SHP77 (cell line): ENCODE measurements around the gene BICRA.
"Not testable (repeated sequence)": the region's sequence is repeated elsewhere in the genome, so short reads cannot be mapped to it uniquely, and the experiment has no call there.

Source experiments
- DNase-seq, 2 experiments: peaks; one replicate each; lab custom pipeline; 2025; lab: John Stamatoyannopoulos, UW

The BICRA gene

GRCh38 chr19:47631681-47632446, 22.9 kb downstream of the BICRA start:
- no peak for DNase-seq

GRCh38 chr19:47633517-47633916, 24.6 kb downstream of the BICRA start:
- no peak for DNase-seq

GRCh38 chr19:47633996-47634395, 25.1 kb downstream of the BICRA start:
- DNase-seq = no peak

- DNase-seq = not testable (repeated sequence)
These were observed 26.3 kb downstream of the BICRA start for GRCh38 chr19:47635152-47635754.

GRCh38 chr19:47637550-47637949, 28.6 kb downstream of the BICRA start:
- no peak for DNase-seq

- DNase-seq = no peak
These were observed 33.1 kb downstream of the BICRA start for GRCh38 chr19:47641891-47642485.

GRCh38 chr19:47643281-47643680, 34.3 kb downstream of the BICRA start:
- no peak for DNase-seq

- DNase-seq = no peak
These were observed 35.3 kb downstream of the BICRA start for GRCh38 chr19:47644199-47644598.

GRCh38 chr19:47644743-47645482, 36.0 kb downstream of the BICRA start:
- peak; percentile 31 to 47 for DNase-seq

- no peak for DNase-seq
These were observed 38.0 kb downstream of the BICRA start for GRCh38 chr19:47646924-47647323.

- no peak for DNase-seq
These were observed 40.7 kb downstream of the BICRA start for GRCh38 chr19:47649588-47649987.

- DNase-seq = no peak
These were observed 41.8 kb downstream of the BICRA start for GRCh38 chr19:47650700-47651099.

- DNase-seq = no peak
These were observed 42.2 kb downstream of the BICRA start for GRCh38 chr19:47651132-47651531.

GRCh38 chr19:47651691-47652090, 42.8 kb downstream of the BICRA start:
- DNase-seq = no peak

- DNase-seq = no peak
These were observed 43.4 kb downstream of the BICRA start for GRCh38 chr19:47652285-47652684.

- DNase-seq = no peak
These were observed 44.9 kb downstream of the BICRA start for GRCh38 chr19:47653856-47654255.

- no peak for DNase-seq
These were observed 48.8 kb downstream of the BICRA start for GRCh38 chr19:47657719-47658118.

GRCh38 chr19:47658431-47659348, 49.8 kb downstream of the BICRA start:
- no peak for DNase-seq

GRCh38 chr19:47660435-47660832, 51.5 kb downstream of the BICRA start:
- DNase-seq = no peak

GRCh38 chr19:47661161-47661560, 52.2 kb downstream of the BICRA start:
- DNase-seq = no peak

GRCh38 chr19:47661611-47662010, 52.7 kb downstream of the BICRA start:
- no peak for DNase-seq
